ENCODE data around the gene COL4A1. TPM values are rescaled to one million over a fixed set of nuclear protein-coding genes. Genes with fewer than 3 reads are reported as not detected.
"Not testable (repeated sequence)": the region's sequence is repeated elsewhere in the genome, so short reads cannot be mapped to it uniquely, and the experiment has no call there.

The COL4A1 gene
- total and polyA plus RNA-seq, 11 donors: 52.6 to 428 (median 184) TPM

GRCh38 chr13:110317093-110317492 lies 10.1 kb upstream of the COL4A1 start:
- intact Hi-C loops (cut with DNase I): no loop called here
- H3K4me3 ChIP-seq: no peak overlapping the region
- DNase-seq: no peak
- no peak for ATAC-seq
- TF ChIP-seq POLR2A (IDR thresholded peaks at IDR 0.05) (no peak), CTCF (IDR thresholded peaks at IDR 0.05) (no peak)
- H3K36me3 ChIP-seq: peaks cover 0 to 26% (median 13%) of the 10 kb centered on the region in 9 donors
- peaks cover 18 to 97% (median 85%) of the 10 kb centered on the region in 12 donors for H3K4me1 ChIP-seq
- 59 to 92% (median 90%) methylated on average over 5 of the region's 5 CpGs for WGBS, 4 donors
- peak overlapping the region in 1 of 12 donors; percentile 98 for H3K27ac ChIP-seq
- H3K27me3 ChIP-seq: no peaks in the 10 kb centered on the region
- no peaks in the 10 kb centered on the region for H3K9me3 ChIP-seq

- Histone ChIP-seq H3K27ac (peak overlapping the region; percentile 26 to 98 (median 77)), H3K36me3 (peaks cover 0 to 26% (median 13%) of the 10 kb centered on the region in 9 donors), H3K4me1 (peaks cover 17 to 97% (median 87%) of the 10 kb centered on the region in 12 donors), H3K27me3 (peaks cover 0 to 3% (median 0%) of the 10 kb centered on the region in 9 donors), H3K4me3 (no peak overlapping the region), H3K9me3 (no peaks in the 10 kb centered on the region)
- WGBS, 4 donors: 50 to 63% (median 61%) methylated on average over 10 of the region's 10 CpGs
- intact Hi-C loops (cut with DNase I): no loop called here
- ATAC-seq: no peak
- no peak for TF ChIP-seq POLR2A (IDR thresholded peaks at IDR 0.05)
- no peak for TF ChIP-seq CTCF (IDR thresholded peaks at IDR 0.05)
- no peak for DNase-seq
Observed at GRCh38 chr13:110316196-110316595, 9.2 kb upstream of the COL4A1 start.

- Histone ChIP-seq H3K9me3 (no peaks in the 10 kb centered on the region), H3K36me3 (peaks cover 0 to 34% (median 13%) of the 10 kb centered on the region in 9 donors), H3K4me3 (no peak overlapping the region), H3K27ac (peak overlapping the region; percentile 35 to 98 (median 77)), H3K27me3 (peaks cover 0 to 11% (median 0%) of the 10 kb centered on the region in 9 donors), H3K4me1 (peaks cover 17 to 97% (median 87%) of the 10 kb centered on the region in 12 donors)
- 25 to 49% (median 45%) methylated on average over 6 to 18 of the region's 18 CpGs for WGBS, 4 donors
- ATAC-seq (peak; percentile 80 to 89 (median 88)), DNase-seq (peak; percentile 69 to 82 (median 74))
- intact Hi-C loops (cut with DNase I): loop anchor here in 2 of 10 donors (2.0 to 5.0 kb wide), 2 partner anchors 67 to 98 kb away; no protein-coding TSS in a partner anchor
- TF ChIP-seq POLR2A (IDR thresholded peaks at IDR 0.05): no peak
- TF ChIP-seq CTCF (IDR thresholded peaks at IDR 0.05): no peak
Observed at GRCh38 chr13:110314516-110315245, 7.7 kb upstream of the COL4A1 start.

GRCh38 chr13:110313733-110314132 lies 6.8 kb upstream of the COL4A1 start:
- 49 to 86% (median 70%) methylated on average over 3 to 10 of the region's 16 CpGs for WGBS, 4 donors
- H3K4me3 ChIP-seq: not testable (repeated sequence)

GRCh38 chr13:110313261-110313660 lies 6.3 kb upstream of the COL4A1 start:
- intact Hi-C loops (cut with DNase I): loop anchor here in 1 of 10 donors (5.0 kb wide), 1 partner anchor 66 kb away; no protein-coding TSS in a partner anchor
- not testable (repeated sequence) for H3K9me3 ChIP-seq, ATAC-seq
- peak overlapping the region in 1 of 12 donors; percentile 14 for H3K4me3 ChIP-seq
- 59 to 86% (median 74%) methylated on average over 4 to 23 of the region's 29 CpGs for WGBS, 4 donors
- H3K27ac ChIP-seq: peak overlapping the region in 5 of 12 donors; percentile 96 to 99 (median 98)
- H3K4me1 ChIP-seq: peaks cover 17 to 96% (median 80%) of the 10 kb centered on the region in 12 donors
- peak in 1 of 5 donors; percentile 6 for DNase-seq
- peaks cover 0 to 21% (median 0%) of the 10 kb centered on the region in 9 donors for H3K27me3 ChIP-seq
- peaks cover 0 to 38% (median 13%) of the 10 kb centered on the region in 9 donors for H3K36me3 ChIP-seq

More at GRCh38 chr13:110313733-110314132, 6.8 kb upstream of the COL4A1 start:
- DNase-seq, H3K9me3 ChIP-seq, ATAC-seq: not testable (repeated sequence)
- Histone ChIP-seq H3K27me3 (peaks cover 0 to 16% (median 0%) of the 10 kb centered on the region in 9 donors), H3K27ac (peak overlapping the region in 8 of 12 donors; percentile 62 to 98 (median 80)), H3K4me1 (peaks cover 17 to 97% (median 84%) of the 10 kb centered on the region in 12 donors), H3K36me3 (peaks cover 0 to 38% (median 13%) of the 10 kb centered on the region in 9 donors)
- intact Hi-C loops (cut with DNase I): loop anchor here in 2 of 10 donors (2.0 to 5.0 kb wide), 2 partner anchors 66 to 99 kb away; no protein-coding TSS in a partner anchor

All from heart left ventricle (tissue), 16 donors.